H54 (cell line): Measurements from ENCODE around the gene ERVV-1.
"Not testable (repeated sequence)": the region's sequence is repeated elsewhere in the genome, so short reads cannot be mapped to it uniquely, and the experiment has no call there.

ENCODE experiments used
- DNase-seq: peaks from one replicate; pipeline ENCODE4 v3.0.0; 2011; ENCODE audit warnings: low spot score, mixed read lengths; ENCODE audit not compliant: insufficient read length
- FAIRE-seq: peaks from 3 replicates; lab custom pipeline; 2011; peaks lifted over from hg19 to GRCh38; lab: Jason Lieb, UNC
- POLR2A ChIP-seq: IDR thresholded peaks from 2 replicates; pipeline ENCODE4 v1.6.1; 2011; ENCODE audit warnings: low read depth, mild to moderate bottlenecking, low read length

ERVV-1 gene

GRCh38 chr19:53007200-53007599 is 6.5 kb upstream of the ERVV-1 start:
- DNase-seq (no peak), FAIRE-seq (no peak)
- no peak for TF ChIP-seq POLR2A

GRCh38 chr19:53007606-53008005 is 6.1 kb upstream of the ERVV-1 start:
- DNase-seq (no peak), FAIRE-seq (no peak)
- no peak for TF ChIP-seq POLR2A

GRCh38 chr19:53008061-53008778 is 5.5 kb upstream of the ERVV-1 start:
- FAIRE-seq (no peak), DNase-seq (no peak)
- no peak for TF ChIP-seq POLR2A

- TF ChIP-seq POLR2A, result no peak
- no peak for DNase-seq
- FAIRE-seq, result no peak
These were observed 3.2 kb upstream of the ERVV-1 start for GRCh38 chr19:53010494-53010893.

GRCh38 chr19:53012006-53012405 is 1.7 kb upstream of the ERVV-1 start:
- TF ChIP-seq POLR2A, result no peak
- FAIRE-seq (no peak), DNase-seq (no peak)

- TF ChIP-seq POLR2A, result no peak
- DNase-seq, result no peak
- no peak for FAIRE-seq
These were observed 1.4 kb downstream of the ERVV-1 start for GRCh38 chr19:53015159-53015558.

- no peak for FAIRE-seq
- DNase-seq, result no peak
- TF ChIP-seq POLR2A, result no peak
These were observed 2.0 kb downstream of the ERVV-1 start for GRCh38 chr19:53015730-53016129.

- FAIRE-seq (no peak), DNase-seq (no peak)
- TF ChIP-seq POLR2A, result no peak
These were observed 6.0 kb downstream of the ERVV-1 start for GRCh38 chr19:53019684-53020083.

- FAIRE-seq, DNase-seq: not testable (repeated sequence)
These were observed 14.6 kb downstream of the ERVV-1 start for GRCh38 chr19:53028306-53028705.

GRCh38 chr19:53034054-53034453 is 20.3 kb downstream of the ERVV-1 start:
- TF ChIP-seq POLR2A, result no peak
- DNase-seq (no peak), FAIRE-seq (no peak)

GRCh38 chr19:53034948-53035675 is 21.4 kb downstream of the ERVV-1 start:
- FAIRE-seq (no peak), DNase-seq (no peak)
- no peak for TF ChIP-seq POLR2A

- DNase-seq (no peak), FAIRE-seq (no peak)
- no peak for TF ChIP-seq POLR2A
These were observed 23.7 kb downstream of the ERVV-1 start for GRCh38 chr19:53037101-53038097.

- no peak for TF ChIP-seq POLR2A
- DNase-seq, result no peak
- FAIRE-seq, result no peak
These were observed 27.6 kb downstream of the ERVV-1 start for GRCh38 chr19:53041366-53041765.

- TF ChIP-seq POLR2A, result no peak
- FAIRE-seq (no peak), DNase-seq (no peak)
These were observed 31.8 kb downstream of the ERVV-1 start for GRCh38 chr19:53045536-53045935.
